GM21381 (cell line): ENCODE data around the gene LIMS2.

ENCODE experiments used
- ATAC-seq: cut with Tn5 transposase; IDR thresholded peaks from one replicate; pipeline ENCODE4 v1.9.1; 2021; ENCODE audit warnings: mild to moderate bottlenecking, moderate library complexity; ENCODE audit not compliant: unreplicated experiment

Gene LIMS2

DNA sequence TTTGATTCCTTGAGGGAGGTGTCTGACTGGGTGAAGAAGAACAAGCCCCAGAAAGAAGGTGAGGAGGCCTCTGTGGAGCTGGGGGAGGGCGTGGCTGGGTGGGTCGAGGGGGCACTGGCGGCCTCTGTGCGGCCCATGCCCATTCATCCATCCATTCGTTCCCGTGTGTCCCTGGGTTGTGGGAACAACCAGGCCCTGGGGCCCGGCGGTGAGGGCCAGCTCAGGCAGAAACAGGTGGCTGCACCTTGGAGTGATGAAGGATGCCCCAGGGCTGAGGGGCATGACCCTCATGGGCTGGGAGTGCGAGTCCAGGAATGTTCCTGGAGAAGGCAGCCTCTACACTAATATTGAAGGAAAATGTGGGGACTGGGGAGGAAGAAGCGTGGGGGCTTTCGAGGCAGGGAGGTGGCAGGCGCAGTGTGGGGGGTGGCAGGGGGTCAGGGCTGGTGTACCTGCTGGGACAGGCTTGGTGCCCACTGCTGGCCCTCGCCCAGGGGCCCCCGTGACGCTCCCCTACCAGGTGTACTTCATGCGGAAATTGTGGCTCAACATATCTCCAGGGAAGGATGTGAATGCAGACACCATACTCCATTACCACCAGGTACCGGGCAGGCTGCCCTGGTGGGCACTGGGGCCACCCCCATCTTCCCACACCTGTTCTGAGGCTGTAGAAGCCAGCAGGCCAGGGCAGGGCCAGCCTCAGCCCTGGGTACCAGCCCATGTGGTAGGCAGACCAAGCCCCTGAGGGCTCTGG lies 40.5 kb downstream of the LIMS2 start:
- ATAC-seq: no peak

DNA sequence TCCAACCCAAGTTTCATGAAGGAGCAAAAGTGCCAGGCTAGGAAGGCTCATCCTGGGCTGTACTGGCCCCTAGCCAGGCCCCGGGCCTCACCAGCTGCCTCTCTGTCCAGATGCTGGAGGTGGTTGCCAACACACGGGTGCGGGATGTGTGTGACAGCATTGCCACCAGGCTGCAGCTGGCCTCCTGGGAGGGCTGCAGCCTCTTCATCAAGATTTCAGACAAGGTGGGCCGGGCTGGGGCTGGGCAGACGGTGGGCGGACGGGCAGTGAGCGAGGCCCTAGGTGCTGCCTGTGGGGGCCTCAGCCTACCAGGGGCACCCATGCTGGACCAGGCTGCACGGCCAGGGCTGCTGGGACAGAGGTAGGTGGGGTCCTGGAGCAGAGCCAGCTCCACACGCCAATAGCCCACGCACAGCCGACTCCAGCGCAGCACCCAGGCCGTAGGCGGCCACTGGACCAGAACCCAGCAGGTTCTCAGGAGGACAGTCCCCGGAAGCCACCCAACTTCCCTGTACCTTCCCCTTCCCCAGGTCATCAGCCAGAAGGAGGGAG lies 41.2 kb downstream of the LIMS2 start:
- no peak for ATAC-seq

DNA sequence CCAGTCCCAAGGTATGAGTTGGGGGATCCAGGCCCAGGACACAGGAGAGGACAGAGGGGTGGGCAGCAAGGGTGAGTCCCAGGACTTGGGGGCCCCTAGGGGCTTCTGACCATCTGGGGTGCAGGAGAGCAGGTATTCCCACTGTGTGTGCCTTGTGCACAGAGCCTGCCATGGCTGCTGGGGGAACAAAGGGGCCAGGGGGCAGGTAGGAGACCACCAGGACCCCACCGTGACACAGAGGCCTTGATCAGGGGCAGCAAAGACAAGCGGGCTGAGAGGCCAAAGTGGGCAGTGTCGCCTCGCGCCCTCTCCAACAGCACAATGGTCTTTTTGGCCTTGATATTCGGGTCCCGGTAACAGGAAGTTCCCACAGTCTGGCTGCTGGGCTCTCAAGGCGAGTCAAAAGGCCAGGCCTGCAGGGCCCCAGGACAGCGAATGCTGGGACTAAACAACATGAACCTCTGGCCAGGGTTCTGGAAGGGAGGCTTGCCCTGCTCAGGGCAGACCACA lies 41.7 kb downstream of the LIMS2 start:
- no peak for ATAC-seq

DNA sequence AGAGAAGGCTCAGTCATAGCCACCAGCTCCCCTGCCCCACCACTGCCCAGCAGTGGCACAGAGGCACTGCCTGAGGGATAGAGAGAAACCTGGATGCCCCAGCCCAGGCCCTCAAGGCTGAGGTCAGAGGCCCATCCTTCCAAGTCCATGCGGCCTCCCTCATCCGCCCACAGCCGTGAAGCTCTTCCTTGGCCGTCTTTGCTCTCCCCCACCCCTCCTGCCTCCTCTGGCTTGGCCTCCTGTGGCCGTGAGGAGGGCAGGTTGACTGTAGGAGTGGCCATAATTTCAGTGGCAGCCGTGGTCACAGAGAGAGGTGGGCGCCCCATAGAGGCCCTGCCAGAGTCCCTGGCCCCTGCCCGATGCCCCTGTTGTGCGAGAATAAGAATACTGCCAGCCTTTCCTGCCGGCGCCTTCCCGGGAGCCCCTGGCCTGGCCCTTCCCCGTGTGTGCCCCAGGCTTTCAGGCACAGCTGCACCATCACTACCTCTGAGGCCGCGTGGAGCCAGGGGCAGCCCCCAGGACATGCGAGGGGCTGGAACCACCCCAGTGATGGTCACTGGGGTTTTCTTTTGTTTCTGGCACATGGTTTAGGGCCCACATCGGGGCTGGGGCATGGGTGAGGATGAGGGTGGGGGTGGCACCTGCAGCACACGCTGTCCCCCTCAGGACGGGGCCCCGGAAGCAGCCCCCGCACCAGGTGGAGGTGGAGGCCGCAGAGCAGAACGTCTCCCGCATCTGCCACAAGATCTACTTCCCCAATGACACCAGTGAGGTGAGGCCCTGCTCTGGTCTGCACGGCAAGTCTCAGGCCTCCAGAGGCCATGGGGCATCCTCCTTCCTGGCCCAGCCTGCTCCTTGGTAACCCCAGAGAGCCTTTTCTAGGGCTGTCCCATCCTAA lies 42.5 kb downstream of the LIMS2 start:
- ATAC-seq: no peak

DNA sequence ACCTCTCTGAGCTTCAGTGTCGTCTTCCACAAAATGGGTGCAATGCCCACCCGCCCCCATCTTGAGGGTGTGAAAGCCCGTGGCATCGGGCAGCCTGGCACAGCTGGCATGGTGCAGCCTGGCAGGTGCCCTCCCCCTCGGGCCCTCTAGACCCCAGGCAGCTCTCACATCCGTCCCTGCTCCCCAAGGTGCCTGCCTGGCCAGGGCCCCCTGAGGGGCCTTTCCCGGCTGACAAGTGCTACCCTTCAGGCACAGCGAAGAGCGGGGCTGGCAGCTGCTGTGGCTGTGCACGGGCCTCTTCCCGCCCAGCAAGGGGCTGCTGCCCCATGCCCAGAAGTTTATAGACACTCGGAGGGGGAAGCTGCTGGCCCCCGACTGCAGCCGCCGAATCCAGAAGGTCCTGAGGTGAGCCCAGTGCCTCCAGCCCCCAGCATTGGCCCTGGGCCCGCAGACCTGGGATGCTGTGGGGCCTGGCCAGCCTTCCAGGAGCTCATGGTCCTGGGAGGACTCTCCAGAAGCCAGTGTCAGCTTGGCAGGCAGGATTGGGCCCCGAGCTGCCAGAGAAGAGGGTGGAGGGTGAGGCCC lies 43.2 kb downstream of the LIMS2 start:
- no peak for ATAC-seq

DNA sequence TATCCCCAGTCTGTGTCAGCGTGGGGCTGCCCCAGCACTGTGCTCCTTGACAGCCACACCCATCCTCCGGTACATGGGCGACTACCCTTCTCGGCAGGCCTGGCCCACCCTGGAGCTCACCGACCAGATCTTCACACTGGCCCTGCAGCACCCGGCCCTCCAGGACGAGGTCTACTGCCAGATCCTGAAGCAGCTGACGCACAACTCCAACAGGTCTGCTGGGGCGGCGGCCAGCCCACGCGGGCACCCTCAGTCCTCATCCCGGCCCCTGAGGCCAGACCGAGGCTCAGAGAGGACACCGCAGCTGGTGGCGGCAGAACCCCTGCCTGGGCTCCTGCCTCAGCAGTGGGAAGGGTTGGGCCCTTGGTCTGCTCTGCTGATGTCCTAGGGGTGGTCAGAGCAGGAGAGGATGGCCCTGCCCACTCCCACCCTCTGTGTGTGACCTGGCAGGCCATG lies 43.8 kb downstream of the LIMS2 start:
- no peak for ATAC-seq

DNA sequence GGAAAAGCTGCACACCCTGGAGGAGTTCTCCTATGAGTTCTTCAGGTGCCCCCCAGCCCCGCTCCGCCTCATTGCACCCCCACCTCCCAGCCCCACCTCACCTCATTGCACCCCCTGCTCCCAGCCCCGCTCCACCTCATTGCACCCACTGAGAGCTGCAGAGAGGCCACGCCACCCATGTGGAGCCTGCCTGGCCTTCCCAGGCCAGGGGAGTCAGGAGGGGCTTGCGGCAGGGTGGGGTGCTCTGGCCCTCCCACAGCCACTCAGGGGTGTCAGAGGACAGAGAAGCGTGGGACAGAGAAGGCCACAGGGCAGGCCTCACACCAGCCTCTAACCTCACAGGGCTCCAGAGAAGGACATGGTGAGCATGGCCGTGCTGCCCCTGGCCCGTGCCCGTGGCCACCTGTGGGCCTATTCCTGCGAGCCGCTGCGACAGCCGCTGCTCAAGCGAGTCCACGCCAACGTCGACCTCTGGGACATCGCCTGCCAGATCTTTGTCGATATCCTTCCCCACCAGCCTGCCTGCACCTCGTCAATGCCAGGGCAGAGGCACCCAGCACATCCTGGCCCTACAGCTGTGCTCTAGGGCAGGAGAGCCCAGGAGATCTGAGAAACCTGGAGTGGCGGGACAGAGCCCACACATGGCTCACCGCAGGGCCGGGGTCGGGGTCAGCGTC lies 44.3 kb downstream of the LIMS2 start:
- no peak for ATAC-seq

DNA sequence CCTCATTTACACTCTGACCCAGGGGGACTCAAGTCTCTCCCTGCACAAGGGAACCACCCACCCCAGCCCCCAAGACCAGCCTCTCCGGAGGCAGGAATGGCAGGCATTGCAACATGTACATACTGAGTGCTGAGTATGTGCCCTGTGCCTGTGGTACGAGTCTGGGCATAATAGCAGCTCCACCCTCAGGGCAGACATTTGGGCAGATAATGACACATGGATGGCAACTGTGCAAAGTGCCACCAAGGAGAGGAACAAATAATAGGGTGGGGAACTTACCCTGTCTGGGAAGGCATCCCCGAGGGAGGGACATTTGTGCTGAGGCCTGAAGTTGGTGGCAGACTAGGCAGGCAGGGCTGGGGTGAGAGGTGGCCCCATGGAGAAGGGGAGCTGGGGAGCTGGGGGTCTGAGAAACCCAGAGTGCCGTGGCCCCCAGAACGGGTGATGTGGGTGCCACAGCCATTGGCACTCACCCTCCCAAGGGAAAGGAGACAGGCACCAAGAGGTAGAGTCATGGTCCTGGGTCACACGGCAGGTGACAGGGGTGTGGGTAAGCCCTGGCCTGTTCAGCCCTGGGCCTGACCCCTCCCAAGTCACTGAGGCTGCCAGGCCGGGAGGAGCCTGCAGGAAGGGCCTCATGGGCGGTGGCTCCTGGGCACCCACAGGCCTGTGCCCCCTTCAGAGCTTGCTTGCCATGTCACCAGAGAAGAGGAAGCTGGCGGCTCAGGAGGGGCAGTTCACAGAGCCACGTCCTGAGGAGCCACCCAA lies 45.0 kb downstream of the LIMS2 start:
- no peak for ATAC-seq

DNA sequence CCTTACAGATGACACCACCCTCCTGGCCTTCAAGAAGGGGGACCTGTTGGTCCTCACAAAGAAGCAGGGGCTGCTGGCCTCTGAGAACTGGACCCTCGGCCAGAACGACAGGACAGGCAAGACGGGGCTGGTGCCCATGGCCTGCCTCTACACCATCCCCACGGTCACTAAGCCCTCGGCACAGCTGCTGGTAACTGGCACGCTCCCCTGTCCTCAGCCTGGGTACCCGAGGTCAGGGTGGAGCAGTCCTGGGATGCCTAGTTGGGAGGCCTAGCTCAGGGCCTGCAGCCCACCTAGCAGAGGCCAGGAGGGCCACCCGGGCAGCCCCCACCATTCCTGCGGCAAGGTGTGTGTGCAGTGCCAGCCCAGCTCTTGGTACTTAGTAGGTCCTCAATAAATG lies 45.7 kb downstream of the LIMS2 start:
- no peak for ATAC-seq

DNA sequence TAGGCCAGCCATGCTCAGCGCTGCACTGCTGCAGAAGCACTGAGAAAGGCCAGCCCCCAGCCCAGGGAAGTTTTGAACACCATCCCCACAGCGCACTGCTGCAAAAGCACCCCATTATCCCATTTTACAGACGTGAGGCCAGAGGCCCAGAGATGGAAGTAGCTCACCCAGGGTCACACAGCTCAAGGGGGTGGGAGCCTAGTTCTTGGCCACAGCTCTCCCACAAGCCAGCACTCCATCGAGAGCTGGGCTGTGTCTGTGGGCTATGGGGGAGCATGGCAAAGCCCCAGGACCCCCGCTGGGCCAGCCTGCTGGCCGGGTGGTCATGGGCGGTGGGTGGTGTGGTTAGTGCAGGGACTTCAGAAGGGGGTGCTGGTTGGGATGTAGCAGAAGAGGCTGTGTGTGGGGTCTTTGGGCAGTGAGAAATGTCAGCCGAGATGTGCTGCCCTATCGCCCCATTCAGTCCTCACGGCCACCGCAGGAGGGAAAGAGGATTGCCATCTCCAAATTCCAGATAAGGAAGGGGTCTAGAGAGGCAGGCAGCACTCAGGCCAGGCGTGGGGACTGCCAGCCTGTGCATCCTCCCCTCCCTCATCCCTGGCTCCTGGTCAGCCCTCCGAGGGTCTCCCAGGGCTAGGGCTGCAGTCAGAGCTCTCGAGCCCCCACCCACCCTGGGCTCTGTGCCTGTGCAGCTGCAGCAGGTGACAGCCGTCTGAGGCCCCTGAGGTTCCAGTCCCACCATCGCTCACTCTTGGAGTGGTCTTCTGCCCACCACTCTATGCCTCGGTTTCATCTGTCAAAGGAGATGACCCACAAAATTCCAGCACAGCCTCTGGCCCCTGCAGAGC lies 46.3 kb downstream of the LIMS2 start:
- ATAC-seq: no peak

DNA sequence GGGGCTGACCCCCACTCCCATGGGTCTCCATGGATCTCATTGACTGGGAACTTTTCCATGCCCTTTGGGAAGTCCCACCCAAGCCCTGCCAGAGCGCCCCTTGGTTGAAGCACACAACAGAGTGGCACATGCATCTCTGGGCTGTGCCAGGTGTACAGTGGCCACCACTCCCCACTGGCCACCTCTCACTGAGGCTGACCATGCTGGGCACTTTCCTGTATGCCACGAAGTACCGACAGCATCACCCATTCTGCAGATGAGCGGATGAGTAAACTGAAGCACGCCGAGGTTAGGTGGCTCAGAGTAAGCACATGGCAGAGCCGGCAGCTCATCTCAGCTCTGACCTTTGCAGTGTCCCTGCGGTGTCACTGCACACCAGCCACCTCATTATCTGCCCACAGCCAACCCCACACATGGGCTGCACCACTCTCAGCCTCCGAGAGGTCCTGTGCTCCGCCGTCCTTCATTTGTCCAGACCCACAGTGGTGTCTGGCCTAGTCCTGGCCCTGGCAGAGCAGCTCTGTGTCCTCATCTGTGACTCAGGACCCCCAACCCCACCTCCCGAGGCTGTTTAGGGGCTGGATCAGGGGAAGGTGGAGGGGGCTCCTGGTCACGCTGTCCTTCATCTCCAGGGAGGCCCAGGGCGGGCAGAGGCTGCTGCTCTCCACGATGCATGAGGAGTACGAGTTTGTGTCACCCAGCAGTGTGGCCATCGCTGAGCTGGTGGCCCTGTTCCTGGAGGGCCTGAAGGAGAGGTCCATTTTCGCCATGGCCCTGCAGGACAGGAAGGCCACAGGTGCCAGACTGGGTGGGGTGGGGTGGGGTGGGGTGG lies 47.4 kb downstream of the LIMS2 start:
- no peak for ATAC-seq

DNA sequence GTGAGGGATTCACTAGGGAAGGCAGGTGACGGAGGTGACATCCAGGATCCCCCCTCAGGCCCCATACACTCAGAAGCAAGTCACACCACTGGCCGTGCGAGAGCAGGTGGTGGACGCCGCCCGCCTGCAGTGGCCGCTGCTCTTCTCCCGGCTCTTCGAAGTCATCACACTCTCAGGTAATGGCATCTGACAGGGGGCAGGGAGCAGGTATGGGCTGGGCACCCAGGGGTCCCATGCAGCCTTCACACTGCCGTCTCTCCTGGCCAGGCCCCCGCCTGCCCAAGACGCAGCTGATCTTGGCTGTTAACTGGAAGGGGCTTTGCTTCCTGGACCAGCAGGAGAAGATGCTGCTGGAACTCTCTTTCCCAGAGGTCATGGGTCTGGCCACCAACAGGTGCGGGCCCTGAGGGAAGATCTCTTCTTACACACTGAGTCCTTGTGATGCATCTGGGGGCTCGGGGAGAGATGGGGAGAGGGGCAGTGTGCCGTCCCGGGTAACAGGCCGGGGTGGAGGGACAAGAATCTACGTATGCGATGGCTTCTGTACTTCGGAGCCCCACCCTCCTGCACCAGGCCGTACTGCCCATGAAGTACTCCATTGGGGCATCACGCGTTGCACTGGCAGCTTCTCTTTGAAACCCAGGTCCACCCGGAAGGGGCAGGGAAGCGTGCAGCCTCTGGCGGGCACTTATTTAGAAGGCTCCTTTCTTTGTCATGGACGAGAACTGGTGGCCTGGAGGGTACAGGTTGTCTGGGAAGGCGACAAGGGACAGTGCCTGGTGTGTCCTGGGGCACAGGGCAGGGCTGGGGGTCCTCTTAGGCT lies 48.2 kb downstream of the LIMS2 start:
- ATAC-seq: no peak

DNA sequence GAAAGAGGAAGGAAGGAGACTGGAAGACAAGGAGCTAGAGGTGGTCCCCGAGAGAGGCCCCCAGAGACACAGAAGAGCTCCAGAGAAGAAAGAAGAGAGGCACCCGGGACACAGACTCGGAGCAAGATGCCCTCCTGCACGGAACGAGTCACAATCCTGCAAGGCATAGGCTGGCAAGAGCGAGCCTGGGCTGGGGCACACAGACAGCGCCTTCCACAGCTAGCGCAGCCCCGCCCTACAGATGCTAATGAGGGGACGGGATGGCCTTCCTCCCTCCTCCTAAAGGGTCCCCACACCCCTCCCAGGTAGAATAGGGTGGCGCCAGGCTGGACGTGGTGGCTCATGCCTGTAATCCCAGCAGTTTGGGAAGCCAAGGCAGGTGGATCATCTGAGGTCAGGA lies 49.2 kb downstream of the LIMS2 start:
- no peak for ATAC-seq

DNA sequence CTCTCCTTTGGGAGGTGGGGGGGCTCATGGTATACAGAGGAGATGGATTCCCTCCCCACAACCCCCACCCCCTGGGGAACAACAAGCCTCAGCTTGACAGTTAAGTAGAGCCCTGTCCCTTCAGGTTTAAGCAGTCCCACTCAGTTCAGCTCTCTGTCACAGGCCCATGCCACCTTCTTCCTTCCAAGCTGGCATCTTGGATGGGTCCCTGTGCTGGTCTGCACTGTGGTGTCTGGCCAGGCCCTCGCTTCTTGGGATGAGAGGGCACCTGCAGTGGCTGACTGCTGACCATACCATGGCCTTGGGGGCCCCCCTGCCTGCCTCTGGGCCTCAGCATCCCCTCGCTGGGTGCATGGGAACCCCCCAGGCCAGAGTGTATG lies 49.8 kb downstream of the LIMS2 start:
- ATAC-seq: no peak

DNA sequence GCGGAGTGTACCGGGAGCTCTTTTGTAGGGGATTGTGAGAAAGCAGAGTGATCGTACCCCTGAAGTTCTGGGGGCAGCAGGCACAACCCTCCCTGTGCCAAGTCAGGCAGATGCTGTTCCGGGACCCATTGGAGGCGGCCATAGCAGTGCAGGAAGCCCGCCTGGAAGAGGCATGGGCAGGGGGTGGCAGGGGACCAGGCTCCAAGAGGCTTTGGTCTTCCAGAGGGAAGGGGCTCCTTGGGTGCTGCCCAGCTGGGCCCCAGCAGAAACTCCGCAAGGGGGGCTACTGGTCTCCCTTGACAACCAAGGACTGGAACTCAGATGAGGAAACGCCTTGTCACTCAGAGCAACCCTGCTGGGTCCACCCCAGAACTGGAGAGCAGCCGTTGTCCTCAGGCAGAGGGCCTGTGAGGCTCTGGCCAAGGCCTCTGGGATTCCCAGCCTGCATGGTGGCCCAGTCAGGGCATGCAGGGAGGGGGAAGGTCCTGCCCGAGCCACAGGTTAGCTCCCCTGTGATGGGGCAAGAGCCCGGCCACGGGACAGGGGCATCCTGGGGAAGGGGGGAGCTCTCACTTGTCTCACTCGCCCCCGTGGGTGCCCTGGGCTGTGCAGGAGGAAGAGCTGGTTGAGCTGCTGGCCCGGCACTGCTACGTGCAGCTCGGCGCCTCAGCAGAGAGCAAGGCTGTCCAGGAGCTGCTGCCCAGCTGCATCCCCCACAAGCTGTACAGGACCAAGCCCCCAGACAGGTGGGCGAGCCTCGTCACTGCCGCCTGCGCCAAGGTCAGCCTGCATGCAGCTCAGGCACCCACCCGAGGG lies 50.4 kb downstream of the LIMS2 start:
- ATAC-seq: no peak

DNA sequence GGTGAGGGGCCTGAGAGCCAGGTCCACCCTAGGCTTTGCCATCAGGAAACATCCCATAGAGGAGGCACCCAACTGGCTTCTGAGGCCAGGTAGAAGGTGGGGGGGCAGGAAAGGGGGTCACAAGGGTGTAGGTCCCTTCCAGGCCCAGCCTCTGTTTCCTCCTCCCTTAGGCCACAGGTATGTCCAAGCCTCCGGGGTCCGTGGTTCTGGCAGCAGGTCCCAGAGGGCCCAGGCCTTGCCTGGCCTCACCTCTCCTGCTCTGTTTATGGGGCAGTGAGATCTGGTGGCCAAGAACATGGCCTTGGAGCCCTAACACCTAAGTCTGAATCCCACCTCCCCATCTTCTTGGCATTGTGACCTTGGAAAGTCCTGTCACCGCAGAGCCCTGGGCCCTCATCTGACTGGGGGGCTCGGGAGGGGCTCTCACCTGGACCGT lies 51.0 kb downstream of the LIMS2 start:
- ATAC-seq: no peak
